CD4-positive, CD25-positive, alpha-beta regulatory T cell (primary cell): Measurements from ENCODE around the gene ADAMTS9. TPM values are rescaled to one million over a fixed set of nuclear protein-coding genes. Genes with fewer than 3 reads are reported as not detected.

Source experiments
- ATAC-seq, 2 donors: fragments of 150-1000 bp; cut with Tn5 transposase; one replicate each; pipeline ENCODE4 v1.10.0; 2021; ENCODE audit warnings: low read depth in 2 of 2, moderate number of reproducible peaks in 2 of 2, moderate library complexity in 1 of 2
- DNase-seq, 3 donors: peaks; one replicate each; pipeline versions ENCODE4 v3.0.0 to v3.0.0-alpha.2; 2012 to 2022; ENCODE audit warnings: mixed read lengths in 1 of 3
- H3K27ac ChIP-seq: one replicate; pipeline ENCODE4 v1.7.0; 2013; ENCODE audit warnings: mild to moderate bottlenecking, low read length; ENCODE audit not compliant: insufficient read depth, poor library complexity, severe bottlenecking
- H3K27me3 ChIP-seq: one replicate; pipeline ENCODE4 v1.7.0; 2013; ENCODE audit warnings: low read length; ENCODE audit not compliant: control insufficient read depth, insufficient read depth
- H3K36me3 ChIP-seq: one replicate; pipeline ENCODE4 v1.7.0; 2013; ENCODE audit warnings: mild to moderate bottlenecking, low read length, moderate library complexity; ENCODE audit not compliant: control insufficient read depth, insufficient read depth
- H3K4me1 ChIP-seq: 2 replicates; pipeline ENCODE4 v1.7.0; 2013; ENCODE audit warnings: mild to moderate bottlenecking, low read length; ENCODE audit not compliant: insufficient read depth, control insufficient read depth, poor library complexity, severe bottlenecking
- H3K4me3 ChIP-seq: one replicate; pipeline ENCODE4 v1.7.0; 2013; ENCODE audit warnings: low read depth, mild to moderate bottlenecking, low read length, moderate library complexity
- H3K9me3 ChIP-seq, 2 experiments: 1 replicate in 1 of 2; 2 replicates in 1 of 2; pipeline ENCODE4 v1.7.0; 2013; ENCODE audit warnings: low read length in 2 of 2, mild to moderate bottlenecking in 1 of 2, moderate library complexity in 1 of 2; ENCODE audit not compliant: control insufficient read depth in 2 of 2
- H3K27ac Mint-ChIP-seq, 3 donors: one replicate each; pipeline ENCODE4 v1.8.0; 2020 to 2022; ENCODE audit warnings: mild to moderate bottlenecking in 3 of 3, mixed read lengths in 3 of 3, moderate library complexity in 2 of 3
- H3K27me3 Mint-ChIP-seq: one replicate; pipeline ENCODE4 v1.8.0; 2022; ENCODE audit warnings: mild to moderate bottlenecking, mixed read lengths
- H3K36me3 Mint-ChIP-seq: one replicate; pipeline ENCODE4 v1.8.0; 2020; ENCODE audit warnings: mixed read lengths
- H3K4me1 Mint-ChIP-seq, 4 donors: one replicate each; pipeline ENCODE4 v1.8.0; 2020 to 2022; ENCODE audit warnings: mixed read lengths in 4 of 4, mild to moderate bottlenecking in 1 of 4
- H3K4me3 Mint-ChIP-seq, 4 donors: one replicate each; pipeline ENCODE4 v1.8.0; 2020 to 2022; ENCODE audit warnings: mild to moderate bottlenecking in 4 of 4, mixed read lengths in 4 of 4, moderate library complexity in 3 of 4
- H3K9me3 Mint-ChIP-seq, 7 donors: one replicate each; pipeline ENCODE4 v1.8.0; 2020 to 2022; ENCODE audit warnings: mixed read lengths in 7 of 7, mild to moderate bottlenecking in 3 of 7, moderate library complexity in 2 of 7
- polyA plus RNA-seq, 4 donors: library from polyadenylated mRNA; unstranded; fragments of 300-500 nt; fragmentation: Illumina TruSeq; gene quantifications; one replicate each; pipeline ENCODE4 v1.2.3, GENCODE V29; 2021
- total RNA-seq: library from RNA; stranded (reverse); gene quantifications from one replicate; pipeline ENCODE4 v1.2.3, GENCODE V29; 2022

The ADAMTS9 gene
- total and polyA plus RNA-seq, 5 donors from 2014 or later, result 0.12 TPM; not detected in 4

DNA sequence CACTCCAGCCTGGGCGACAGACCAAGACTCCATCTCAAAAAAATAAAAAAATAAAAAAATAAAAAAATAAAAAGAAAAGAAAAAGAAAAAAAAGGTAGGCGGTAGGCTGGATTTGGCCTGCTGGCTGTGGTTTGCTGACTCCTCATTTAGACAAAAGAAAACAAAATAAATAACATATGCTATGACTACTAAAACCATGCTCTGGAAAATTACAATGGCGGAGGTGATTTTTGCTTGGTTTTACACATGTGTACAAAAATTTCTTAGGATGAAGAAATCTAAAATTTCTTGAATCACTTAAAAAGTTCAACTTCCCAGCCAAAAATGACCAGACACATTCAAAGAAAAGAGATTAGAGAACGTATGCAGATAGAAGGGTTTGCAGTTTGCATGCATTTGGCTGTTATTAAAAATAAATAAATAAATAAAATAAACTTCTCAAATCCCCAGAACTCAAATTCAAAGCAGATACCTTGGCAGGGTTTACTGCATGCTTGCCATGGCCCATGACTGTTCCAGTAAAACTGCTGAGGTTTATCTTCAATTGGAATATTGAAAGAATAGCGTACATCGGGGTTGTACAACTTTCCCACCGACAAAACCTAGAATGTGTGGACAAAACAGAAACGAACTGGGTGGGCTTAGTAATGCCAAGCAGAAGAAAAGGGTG lies 65.9 kb downstream of the ADAMTS9 start:
- Mint-ChIP-seq H3K4me3 (no peak overlapping the region), H3K27me3 (no peaks in the 10 kb centered on the region), H3K27ac (no peak overlapping the region), H3K4me1 (no peaks in the 10 kb centered on the region), H3K9me3 (peaks cover 0 to 10% (median 1%) of the 10 kb centered on the region in 7 donors), H3K36me3 (no peaks in the 10 kb centered on the region)
- Histone ChIP-seq H3K36me3 (no peaks in the 10 kb centered on the region), H3K27me3 (no peaks in the 10 kb centered on the region), H3K4me3 (no peak overlapping the region), H3K9me3 (no peaks in the 10 kb centered on the region), H3K4me1 (no peaks in the 10 kb centered on the region), H3K27ac (no peak overlapping the region)
- DNase-seq (no peak), ATAC-seq (no peak)

DNA sequence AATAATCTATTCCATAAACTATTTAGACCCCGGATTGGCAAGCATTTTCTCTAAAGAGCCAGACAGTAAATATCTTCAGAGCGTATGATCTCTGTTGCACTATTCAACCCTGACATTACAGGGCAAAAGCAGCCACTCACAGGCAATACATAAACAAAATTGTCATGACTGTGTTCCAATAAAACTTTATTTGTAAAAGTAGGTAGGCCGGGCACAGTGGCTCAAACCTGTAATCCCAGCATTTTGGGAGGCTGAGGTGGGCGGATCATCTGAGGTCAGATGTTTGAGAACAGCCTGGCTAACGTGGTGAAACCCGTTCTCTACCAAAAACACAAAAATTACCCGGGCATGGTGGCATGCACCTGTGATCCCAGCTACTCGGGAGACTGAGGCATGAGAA lies 66.5 kb downstream of the ADAMTS9 start:
- H3K9me3 Mint-ChIP-seq, result peaks cover 0 to 10% (median 1%) of the 10 kb centered on the region in 7 donors
- Histone ChIP-seq H3K27me3 (no peaks in the 10 kb centered on the region), H3K4me3 (no peak overlapping the region), H3K27ac (no peak overlapping the region), H3K36me3 (no peaks in the 10 kb centered on the region), H3K4me1 (no peaks in the 10 kb centered on the region), H3K9me3 (no peaks in the 10 kb centered on the region)
- ATAC-seq (no peak), DNase-seq (no peak)
- H3K27me3 Mint-ChIP-seq, result no peaks in the 10 kb centered on the region
- H3K4me3 Mint-ChIP-seq, result no peak overlapping the region
- H3K36me3 Mint-ChIP-seq, result no peaks in the 10 kb centered on the region
- H3K4me1 Mint-ChIP-seq, result no peaks in the 10 kb centered on the region
- H3K27ac Mint-ChIP-seq, result no peak overlapping the region

DNA sequence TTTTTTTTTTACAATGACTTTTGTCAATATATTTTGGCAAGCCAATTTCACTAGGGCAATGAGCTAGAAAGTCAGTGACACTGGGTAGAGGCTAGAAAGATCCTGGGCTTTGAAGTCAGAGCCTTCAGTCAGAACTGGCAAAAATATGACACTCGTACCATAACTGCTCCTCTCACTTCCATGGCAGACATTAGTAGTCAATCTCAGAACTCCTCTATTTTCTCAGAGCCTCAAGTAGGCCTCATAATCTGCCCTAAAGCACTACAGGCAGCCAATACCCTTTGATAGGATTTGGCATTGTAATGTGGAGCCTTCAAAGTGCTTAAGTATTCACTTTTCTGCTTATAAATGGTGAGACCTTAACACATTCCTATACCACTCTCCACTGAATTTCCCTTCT lies 67.8 kb downstream of the ADAMTS9 start:
- DNase-seq (no peak), ATAC-seq (no peak)
- no peaks in the 10 kb centered on the region for H3K9me3 ChIP-seq
- Mint-ChIP-seq H3K9me3 (peaks cover 0 to 10% (median 4%) of the 10 kb centered on the region in 7 donors), H3K4me1 (no peaks in the 10 kb centered on the region), H3K4me3 (no peak overlapping the region), H3K36me3 (no peaks in the 10 kb centered on the region), H3K27ac (no peak overlapping the region), H3K27me3 (no peaks in the 10 kb centered on the region)
- no peak overlapping the region for H3K27ac ChIP-seq
- H3K27me3 ChIP-seq, result no peaks in the 10 kb centered on the region
- H3K4me1 ChIP-seq, result no peaks in the 10 kb centered on the region
- no peaks in the 10 kb centered on the region for H3K36me3 ChIP-seq
- no peak overlapping the region for H3K4me3 ChIP-seq

DNA sequence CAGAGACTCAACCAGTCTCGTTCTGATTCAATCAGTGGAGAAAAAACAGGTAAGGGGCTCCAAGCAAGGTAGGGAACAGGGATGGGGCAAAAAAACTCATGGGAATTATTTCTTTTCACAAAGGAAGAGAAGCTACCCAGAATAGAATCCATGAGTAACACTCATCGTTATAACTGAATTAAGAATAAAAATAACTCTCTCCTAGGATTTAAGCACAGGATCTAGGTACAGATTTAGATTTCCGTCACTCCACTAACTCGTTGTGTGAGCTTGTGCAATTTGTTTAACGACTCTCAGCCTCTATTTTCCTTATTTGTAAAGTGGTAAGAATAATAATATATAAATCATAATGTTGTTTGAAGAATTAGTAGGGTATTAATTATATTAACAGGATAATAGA lies 68.6 kb downstream of the ADAMTS9 start:
- no peaks in the 10 kb centered on the region for H3K9me3 ChIP-seq
- H3K4me1 ChIP-seq, result no peaks in the 10 kb centered on the region
- no peaks in the 10 kb centered on the region for H3K4me1 Mint-ChIP-seq
- no peaks in the 10 kb centered on the region for H3K27me3 ChIP-seq
- H3K27ac ChIP-seq, result no peak overlapping the region
- DNase-seq (no peak), ATAC-seq (no peak)
- no peak overlapping the region for H3K4me3 Mint-ChIP-seq
- no peaks in the 10 kb centered on the region for H3K27me3 Mint-ChIP-seq
- H3K27ac Mint-ChIP-seq, result no peak overlapping the region
- no peaks in the 10 kb centered on the region for H3K36me3 ChIP-seq
- H3K36me3 Mint-ChIP-seq, result no peaks in the 10 kb centered on the region
- H3K9me3 Mint-ChIP-seq, result peaks cover 0 to 10% (median 4%) of the 10 kb centered on the region in 7 donors
- no peak overlapping the region for H3K4me3 ChIP-seq

DNA sequence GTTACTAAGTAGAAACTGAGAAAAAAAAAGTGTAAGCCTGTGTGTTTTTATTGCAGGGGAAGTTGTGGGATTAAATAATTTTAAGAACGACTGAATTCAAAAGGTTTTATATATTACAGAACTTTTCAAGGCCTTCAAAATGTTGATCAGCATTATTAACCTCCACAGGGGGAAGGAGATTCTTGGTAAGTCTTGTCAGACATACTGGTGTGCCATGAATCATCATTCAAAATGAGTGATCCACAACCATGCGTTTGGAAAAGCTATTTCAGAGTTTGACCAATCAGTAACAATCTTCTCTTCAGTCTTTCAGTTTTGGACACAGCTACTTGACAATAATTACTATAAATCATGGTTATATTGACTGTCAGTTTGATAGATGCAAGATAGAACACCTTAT lies 70.2 kb downstream of the ADAMTS9 start:
- DNase-seq (no peak), ATAC-seq (no peak)
- Mint-ChIP-seq H3K27ac (no peak overlapping the region), H3K4me3 (no peak overlapping the region), H3K9me3 (peaks cover 0 to 5% (median 2%) of the 10 kb centered on the region in 7 donors), H3K4me1 (no peaks in the 10 kb centered on the region), H3K27me3 (no peaks in the 10 kb centered on the region), H3K36me3 (no peaks in the 10 kb centered on the region)
- H3K27me3 ChIP-seq, result no peaks in the 10 kb centered on the region
- no peaks in the 10 kb centered on the region for H3K36me3 ChIP-seq
- H3K4me3 ChIP-seq, result no peak overlapping the region
- no peaks in the 10 kb centered on the region for H3K9me3 ChIP-seq
- no peaks in the 10 kb centered on the region for H3K4me1 ChIP-seq
- H3K27ac ChIP-seq, result no peak overlapping the region

DNA sequence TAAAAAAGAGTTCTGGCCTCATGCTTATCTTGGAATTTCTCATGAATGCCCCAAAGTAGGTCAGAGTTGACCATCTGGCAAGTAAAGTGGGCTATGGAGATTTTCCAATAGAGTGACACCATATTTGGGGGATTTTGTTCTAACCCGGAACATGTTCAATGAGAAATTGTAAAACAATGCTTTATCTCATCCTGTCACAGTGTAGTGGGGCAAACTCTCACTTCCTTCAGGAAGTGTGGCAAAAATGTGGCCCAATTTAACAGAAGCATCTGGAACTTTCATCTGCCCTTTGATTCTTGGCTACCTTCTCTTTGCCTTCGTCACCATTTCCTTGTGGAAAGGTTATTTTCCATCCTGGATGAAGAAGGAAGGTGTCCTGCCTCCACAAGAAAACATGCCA lies 70.8 kb downstream of the ADAMTS9 start:
- Histone ChIP-seq H3K36me3 (no peaks in the 10 kb centered on the region), H3K27ac (no peak overlapping the region), H3K27me3 (no peaks in the 10 kb centered on the region), H3K9me3 (no peaks in the 10 kb centered on the region), H3K4me3 (no peak overlapping the region), H3K4me1 (no peaks in the 10 kb centered on the region)
- Mint-ChIP-seq H3K27me3 (no peaks in the 10 kb centered on the region), H3K36me3 (no peaks in the 10 kb centered on the region), H3K9me3 (peaks cover 0 to 5% (median 2%) of the 10 kb centered on the region in 7 donors), H3K4me3 (no peak overlapping the region), H3K4me1 (no peaks in the 10 kb centered on the region), H3K27ac (no peak overlapping the region)
- DNase-seq, result no peak
- ATAC-seq, result no peak

DNA sequence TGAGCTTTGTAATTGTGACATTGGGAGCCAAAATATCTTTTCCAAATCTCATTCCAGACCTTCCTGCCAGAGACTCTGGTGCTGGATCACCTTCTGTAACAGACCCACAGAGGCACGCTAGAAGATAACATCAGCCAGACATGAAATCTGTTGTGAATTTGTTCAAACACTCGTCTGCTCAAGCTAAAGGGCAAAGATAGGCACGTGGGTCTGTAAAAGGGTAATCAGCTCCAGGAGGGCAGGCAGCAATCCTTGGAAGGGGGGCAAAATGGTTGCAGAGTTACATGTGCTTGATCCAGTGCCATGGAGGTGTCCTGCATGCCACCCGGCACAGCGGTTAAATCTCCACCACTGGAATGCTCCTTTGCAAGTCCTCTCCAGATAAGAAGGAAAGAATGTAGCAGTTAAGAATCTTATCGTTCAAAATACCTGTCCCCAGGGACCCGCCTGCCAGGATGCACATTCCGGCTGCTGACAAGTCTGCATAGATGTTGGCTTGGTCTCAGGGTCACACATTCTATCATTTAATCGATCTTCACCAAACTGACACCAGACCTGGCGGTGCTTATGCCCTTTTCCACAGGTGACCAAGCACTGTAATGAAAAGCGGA lies 74.8 kb downstream of the ADAMTS9 start:
- Histone ChIP-seq H3K4me3 (no peak overlapping the region), H3K27ac (no peak overlapping the region), H3K4me1 (no peaks in the 10 kb centered on the region), H3K27me3 (no peaks in the 10 kb centered on the region), H3K9me3 (no peaks in the 10 kb centered on the region), H3K36me3 (no peaks in the 10 kb centered on the region)
- H3K4me3 Mint-ChIP-seq, result no peak overlapping the region
- H3K4me1 Mint-ChIP-seq, result no peaks in the 10 kb centered on the region
- H3K36me3 Mint-ChIP-seq, result no peaks in the 10 kb centered on the region
- DNase-seq, result no peak
- no peak for ATAC-seq
- no peaks in the 10 kb centered on the region for H3K27me3 Mint-ChIP-seq
- no peak overlapping the region for H3K27ac Mint-ChIP-seq
- H3K9me3 Mint-ChIP-seq, result peaks cover 0 to 4% (median 1%) of the 10 kb centered on the region in 7 donors
